ENCODE measurements around the gene CPO. TPM values are rescaled to one million over a fixed set of nuclear protein-coding genes. Genes with fewer than 3 reads are reported as not detected.
"Not testable (repeated sequence)": the region's sequence is repeated elsewhere in the genome, so short reads cannot be mapped to it uniquely, and the experiment has no call there.

Gene CPO
- total and polyA plus RNA-seq, 2 donors = 0.35 to 0.53 TPM

DNA sequence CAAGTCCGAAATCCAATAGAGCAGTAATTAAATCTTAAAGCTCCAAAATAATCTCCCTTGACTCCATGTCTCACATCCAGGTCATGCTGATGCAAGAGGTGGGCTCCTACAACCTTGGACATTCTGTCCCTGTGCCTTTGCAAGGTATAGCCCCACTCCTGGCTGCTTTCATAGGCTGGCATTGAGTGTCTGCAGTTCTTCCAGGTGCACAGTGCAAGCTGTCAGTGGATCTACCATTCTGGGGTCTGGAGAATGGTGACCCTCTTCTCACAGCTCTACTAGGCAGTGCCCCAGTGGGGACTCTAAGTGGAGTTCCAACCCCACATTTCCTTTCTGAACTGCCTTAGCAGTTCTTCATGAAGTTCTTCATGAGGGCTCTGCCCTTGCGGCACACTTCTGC is 14.1 kb downstream of the CPO start:
- 93% methylated on average over 2 of the region's 2 CpGs for WGBS
- not testable (repeated sequence) for H3K4me3 ChIP-seq (ENCODE audit: low read depth, low read length); H3K4me1 ChIP-seq (ENCODE audit: insufficient read depth); DNase-seq (ENCODE audit: extremely low spot score); H3K36me3 ChIP-seq (ENCODE audit: insufficient read depth); H3K27ac ChIP-seq (ENCODE audit: low read depth)

GRCh38 chr2:206955253-206955652 is 15.9 kb downstream of the CPO start:
- no peak for DNase-seq (ENCODE audit: extremely low spot score)
- H3K4me1 ChIP-seq (ENCODE audit: insufficient read depth) = no peaks in the 10 kb centered on the region
- no peaks in the 10 kb centered on the region for H3K36me3 ChIP-seq (ENCODE audit: insufficient read depth)
- no peak overlapping the region for H3K27ac ChIP-seq (ENCODE audit: low read depth)
- H3K4me3 ChIP-seq (ENCODE audit: low read depth, low read length) = no peak overlapping the region

DNA sequence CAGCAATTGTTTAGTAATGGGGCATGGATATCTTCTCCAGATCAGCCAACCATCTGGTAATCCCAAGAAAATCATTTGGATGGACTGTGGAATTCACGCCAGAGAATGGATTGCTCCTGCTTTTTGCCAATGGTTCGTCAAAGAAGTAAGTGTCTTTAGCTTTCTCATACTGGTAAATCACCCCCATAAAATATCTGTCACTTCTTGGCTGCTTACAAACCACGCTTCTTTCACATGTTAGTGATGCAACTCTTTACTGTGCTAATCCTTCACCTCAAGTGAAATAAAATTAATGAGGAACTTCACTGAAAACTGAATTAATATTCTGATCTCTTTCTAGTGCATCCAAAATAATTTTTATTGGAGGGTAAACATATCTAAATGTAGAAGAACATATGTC is 18.9 kb downstream of the CPO start:
- H3K4me1 ChIP-seq (ENCODE audit: insufficient read depth) = no peaks in the 10 kb centered on the region
- no peak overlapping the region for H3K4me3 ChIP-seq (ENCODE audit: low read depth, low read length)
- 74% methylated on average over 3 of the region's 3 CpGs for WGBS
- H3K27ac ChIP-seq (ENCODE audit: low read depth) = no peak overlapping the region
- H3K36me3 ChIP-seq (ENCODE audit: insufficient read depth) = peaks cover 2% of the 10 kb centered on the region
- no peak for DNase-seq (ENCODE audit: extremely low spot score)

DNA sequence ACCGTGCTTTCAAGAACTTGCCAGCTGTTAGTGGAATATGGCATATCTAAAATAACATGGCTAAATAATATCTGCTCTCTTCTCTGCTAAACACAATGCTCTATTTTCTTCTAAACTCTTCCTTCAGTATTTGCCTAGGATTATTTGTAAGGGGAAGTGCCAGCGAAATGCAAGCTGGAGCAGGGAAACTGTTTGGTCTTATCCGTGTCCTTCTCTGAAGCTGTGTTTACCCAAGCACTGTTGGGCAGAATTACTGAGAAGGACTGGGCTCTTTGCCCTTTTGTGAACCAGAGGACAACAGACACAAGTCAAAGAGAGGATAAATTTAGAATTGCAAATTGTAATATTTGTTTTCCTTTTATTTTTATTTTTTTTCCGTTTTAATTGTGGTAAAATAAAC is 23.6 kb downstream of the CPO start:
- no peak for DNase-seq (ENCODE audit: extremely low spot score)
- 59% methylated on average over 4 of the region's 4 CpGs for WGBS
- Histone ChIP-seq H3K27ac (ENCODE audit: low read depth) (no peak overlapping the region), H3K4me1 (ENCODE audit: insufficient read depth) (no peaks in the 10 kb centered on the region), H3K36me3 (ENCODE audit: insufficient read depth) (peaks cover 2% of the 10 kb centered on the region), H3K4me3 (ENCODE audit: low read depth, low read length) (no peak overlapping the region)

DNA sequence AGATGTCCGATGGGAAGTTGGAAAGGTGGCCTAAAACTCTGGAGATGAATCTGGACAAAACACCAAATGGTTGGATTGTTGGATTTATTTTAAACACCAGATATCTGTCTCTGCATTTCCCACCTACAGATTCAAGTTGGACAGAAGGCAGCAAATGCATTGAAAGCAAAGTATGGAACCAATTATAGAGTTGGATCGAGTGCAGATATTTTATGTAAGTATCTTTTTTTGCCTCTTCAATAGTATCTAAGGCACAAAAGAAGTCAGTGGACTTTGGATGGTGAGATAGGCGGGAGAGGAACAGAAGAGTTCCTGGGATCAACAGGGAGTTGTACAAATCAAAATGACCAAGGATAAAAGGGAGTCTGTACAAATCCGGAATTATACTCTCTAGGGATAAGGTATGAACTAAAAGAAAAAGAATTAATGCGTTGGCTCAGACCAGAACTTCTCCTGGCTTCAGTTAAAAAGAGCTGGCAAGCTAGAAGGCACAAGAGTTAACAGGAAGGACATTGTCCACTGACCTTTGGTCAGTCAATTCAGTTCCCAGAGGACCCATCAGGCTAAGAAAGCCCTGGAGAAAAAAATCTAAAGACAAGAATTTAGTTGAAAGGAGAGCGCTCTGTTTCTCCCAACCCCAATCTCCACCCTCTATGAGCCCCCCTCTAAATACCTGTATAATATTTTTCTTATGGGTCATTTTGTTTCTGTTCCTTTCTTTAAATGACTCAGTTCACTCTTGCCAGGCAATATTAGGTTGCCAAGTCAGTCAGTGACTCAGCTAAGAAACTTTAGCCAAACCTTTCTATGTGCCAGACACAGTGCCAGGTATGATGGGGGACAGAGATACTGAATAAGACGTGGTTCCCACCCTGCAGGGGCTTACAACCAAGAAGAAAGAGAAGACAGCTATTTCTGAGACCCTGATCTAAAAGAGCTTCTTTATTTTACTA is 29.1 kb downstream of the CPO start:
- Histone ChIP-seq H3K4me3 (ENCODE audit: low read depth, low read length) (no peak overlapping the region), H3K36me3 (ENCODE audit: insufficient read depth) (no peaks in the 10 kb centered on the region), H3K27ac (ENCODE audit: low read depth) (no peak overlapping the region), H3K4me1 (ENCODE audit: insufficient read depth) (no peaks in the 10 kb centered on the region)
- DNase-seq (ENCODE audit: extremely low spot score) = no peak
- WGBS = 79% methylated on average over 7 of the region's 7 CpGs

GRCh38 chr2:206969192-206969591 is 29.9 kb downstream of the CPO start:
- no peaks in the 10 kb centered on the region for H3K36me3 ChIP-seq (ENCODE audit: insufficient read depth)
- no peak for DNase-seq (ENCODE audit: extremely low spot score)
- no peak overlapping the region for H3K27ac ChIP-seq (ENCODE audit: low read depth)
- WGBS = 94% methylated on average over 6 of the region's 6 CpGs
- no peak overlapping the region for H3K4me3 ChIP-seq (ENCODE audit: low read depth, low read length)
- no peaks in the 10 kb centered on the region for H3K4me1 ChIP-seq (ENCODE audit: insufficient read depth)

- DNase-seq (ENCODE audit: extremely low spot score) = no peak
- WGBS = 76% methylated on average over 7 of the region's 7 CpGs
- H3K4me1 ChIP-seq (ENCODE audit: insufficient read depth) = no peaks in the 10 kb centered on the region
- H3K27ac ChIP-seq (ENCODE audit: low read depth) = no peak overlapping the region
- H3K36me3 ChIP-seq (ENCODE audit: insufficient read depth) = no peaks in the 10 kb centered on the region
- no peak overlapping the region for H3K4me3 ChIP-seq (ENCODE audit: low read depth, low read length)
These were observed 31.5 kb downstream of the CPO start for GRCh38 chr2:206970589-206971360.

DNA sequence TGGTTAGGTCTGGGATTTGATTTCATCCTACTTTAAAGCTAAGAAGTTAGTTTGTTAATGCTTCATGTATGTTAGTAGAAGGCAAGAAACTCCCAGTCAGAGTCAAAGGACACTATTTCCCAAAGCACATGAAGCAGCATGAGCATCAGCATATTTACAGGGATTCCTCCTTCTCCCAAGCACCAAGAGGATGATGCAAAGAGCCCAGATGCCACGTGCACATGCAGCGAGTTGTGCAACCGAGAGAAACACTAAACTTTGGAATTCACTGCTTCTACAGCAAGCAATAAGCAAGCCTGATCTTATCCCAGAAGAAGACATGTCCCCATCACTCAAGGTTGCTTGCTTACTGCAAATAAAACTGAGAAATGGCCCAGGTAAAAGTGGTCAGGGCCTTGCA is 32.5 kb downstream of the CPO start:
- Histone ChIP-seq H3K36me3 (ENCODE audit: insufficient read depth) (no peaks in the 10 kb centered on the region), H3K4me3 (ENCODE audit: low read depth, low read length) (no peak overlapping the region), H3K4me1 (ENCODE audit: insufficient read depth) (no peaks in the 10 kb centered on the region), H3K27ac (ENCODE audit: low read depth) (no peak overlapping the region)
- 78% methylated on average over 3 of the region's 3 CpGs for WGBS
- no peak for DNase-seq (ENCODE audit: extremely low spot score)

DNA sequence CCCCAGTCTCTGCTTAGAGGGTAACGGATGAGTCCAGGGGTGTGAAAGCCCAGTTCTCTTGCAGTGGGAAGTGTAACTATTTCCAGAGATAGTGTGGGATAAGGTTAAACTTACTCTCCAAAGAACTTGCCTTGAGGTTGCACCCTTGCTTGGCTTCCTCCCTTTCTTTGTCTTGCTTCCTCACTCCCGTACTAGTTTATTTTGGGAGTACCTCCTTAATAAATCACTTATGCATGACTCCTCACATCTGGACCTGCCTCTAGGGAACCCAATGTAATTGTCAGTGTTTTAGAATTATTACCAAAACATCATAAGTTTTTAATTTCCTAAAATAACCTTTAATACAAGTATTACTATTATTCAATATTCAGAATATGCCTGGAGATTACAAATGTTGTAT is 35.2 kb downstream of the CPO start:
- Histone ChIP-seq H3K27ac (ENCODE audit: low read depth) (no peak overlapping the region), H3K4me1 (ENCODE audit: insufficient read depth) (no peaks in the 10 kb centered on the region), H3K4me3 (ENCODE audit: low read depth, low read length) (no peak overlapping the region), H3K36me3 (ENCODE audit: insufficient read depth) (no peaks in the 10 kb centered on the region)
- 43% methylated on average over 2 of the region's 2 CpGs for WGBS
- DNase-seq (ENCODE audit: extremely low spot score) = no peak

GRCh38 chr2:206978746-206979145 is 39.4 kb downstream of the CPO start:
- WGBS = 87% methylated on average over 5 of the region's 5 CpGs
- Histone ChIP-seq H3K4me3 (ENCODE audit: low read depth, low read length) (no peak overlapping the region), H3K36me3 (ENCODE audit: insufficient read depth) (no peaks in the 10 kb centered on the region), H3K27ac (ENCODE audit: low read depth) (no peak overlapping the region), H3K4me1 (ENCODE audit: insufficient read depth) (no peaks in the 10 kb centered on the region)
- no peak for DNase-seq (ENCODE audit: extremely low spot score)

- 91% methylated on average over 3 of the region's 3 CpGs for WGBS
- Histone ChIP-seq H3K27ac (ENCODE audit: low read depth) (no peak overlapping the region), H3K36me3 (ENCODE audit: insufficient read depth) (no peaks in the 10 kb centered on the region), H3K4me3 (ENCODE audit: low read depth, low read length) (no peak overlapping the region), H3K4me1 (ENCODE audit: insufficient read depth) (no peaks in the 10 kb centered on the region)
- DNase-seq (ENCODE audit: extremely low spot score) = no peak
These were observed 40.0 kb downstream of the CPO start for GRCh38 chr2:206979365-206979764.

- no peaks in the 10 kb centered on the region for H3K4me1 ChIP-seq (ENCODE audit: insufficient read depth)
- DNase-seq (ENCODE audit: extremely low spot score) = no peak
- H3K4me3 ChIP-seq (ENCODE audit: low read depth, low read length) = no peak overlapping the region
- no peaks in the 10 kb centered on the region for H3K36me3 ChIP-seq (ENCODE audit: insufficient read depth)
- H3K27ac ChIP-seq (ENCODE audit: low read depth) = no peak overlapping the region
- 55% methylated on average over 2 of the region's 2 CpGs for WGBS
These were observed 40.6 kb downstream of the CPO start for GRCh38 chr2:206979922-206980321.

GRCh38 chr2:206980413-206980812 is 41.1 kb downstream of the CPO start:
- no peak for DNase-seq (ENCODE audit: extremely low spot score)
- no peak overlapping the region for H3K4me3 ChIP-seq (ENCODE audit: low read depth, low read length)
- H3K36me3 ChIP-seq (ENCODE audit: insufficient read depth) = no peaks in the 10 kb centered on the region
- no peaks in the 10 kb centered on the region for H3K4me1 ChIP-seq (ENCODE audit: insufficient read depth)
- no peak overlapping the region for H3K27ac ChIP-seq (ENCODE audit: low read depth)

DNA sequence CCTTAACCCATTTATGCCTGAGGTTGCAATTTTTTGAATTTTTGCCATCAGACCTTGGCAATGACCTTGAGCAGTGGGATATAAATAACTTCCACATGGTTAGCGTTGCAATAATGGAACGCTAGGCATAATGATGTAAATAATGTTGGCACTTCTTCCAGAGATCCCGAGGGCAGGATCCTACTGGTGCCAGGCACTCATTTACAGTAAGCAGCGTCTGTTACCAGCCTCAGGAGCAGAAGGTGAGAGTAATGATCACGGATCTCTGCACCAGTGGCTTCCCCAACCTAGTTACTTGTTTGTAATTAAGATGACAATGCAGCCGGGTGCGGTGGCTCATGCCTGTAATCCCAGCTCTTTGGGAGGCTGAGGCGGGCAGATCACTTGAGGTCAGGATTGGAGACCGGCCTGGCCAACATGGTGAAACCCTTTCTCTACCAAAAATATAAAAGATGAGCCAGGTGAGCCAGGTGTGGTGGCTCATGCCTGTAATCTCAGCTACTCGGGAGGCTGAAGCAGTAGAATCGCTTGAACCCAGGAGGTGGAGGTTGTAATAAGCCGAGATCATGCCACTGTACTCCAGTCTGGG is 41.9 kb downstream of the CPO start:
- no peak overlapping the region for H3K27ac ChIP-seq (ENCODE audit: low read depth)

More for the DNA sequence above, 41.9 kb downstream of the CPO start:
- Histone ChIP-seq H3K36me3 (ENCODE audit: insufficient read depth) (no peaks in the 10 kb centered on the region), H3K4me3 (ENCODE audit: low read depth, low read length) (no peak overlapping the region), H3K4me1 (ENCODE audit: insufficient read depth) (no peaks in the 10 kb centered on the region)
- 77% methylated on average over 12 of the region's 12 CpGs for WGBS
- DNase-seq (ENCODE audit: extremely low spot score) = no peak

Measured in urinary bladder (tissue), 4 donors.